Neuron (in vitro differentiated cells): ENCODE data around the gene TEX36.
"Not testable (repeated sequence)": the region's sequence is repeated elsewhere in the genome, so short reads cannot be mapped to it uniquely, and the experiment has no call there.

Experiments used
- H2AFZ ChIP-seq: one replicate; pipeline ENCODE4 v1.6.1; 2013; ENCODE audit warnings: low read depth, mild to moderate bottlenecking, inconsistent platforms, low read length, moderate library complexity
- H3K27me3 ChIP-seq: one replicate; pipeline ENCODE4 v1.6.1; 2013; ENCODE audit warnings: low read length; ENCODE audit not compliant: insufficient read depth
- H3K36me3 ChIP-seq: one replicate; pipeline ENCODE4 v1.6.1; 2013; ENCODE audit warnings: low read length; ENCODE audit not compliant: insufficient read depth
- H3K4me1 ChIP-seq: one replicate; pipeline ENCODE4 v1.6.1; 2013; ENCODE audit warnings: low read length; ENCODE audit not compliant: insufficient read depth
- H3K4me3 ChIP-seq: 2 replicates; pipeline ENCODE4 v1.5.1; 2013; ENCODE audit warnings: mild to moderate bottlenecking, low read length, moderate library complexity
- H3K9me3 ChIP-seq: one replicate; pipeline ENCODE4 v1.6.1; 2013; ENCODE audit warnings: low read length

Gene TEX36

GRCh38 chr10:125683063-125683462 is at the start of gene TEX36:
TEX36 (minus strand) TSS chr10:125683163; CDS start chr10:125682989, 174 bp downstream.
- Histone ChIP-seq H2AFZ (no peak within 1 kb of the TSS), H3K36me3 (no peaks in the 10 kb centered on the region), H3K27me3 (peaks cover 6% of the 10 kb centered on the region), H3K4me3 (no peak within 1 kb of the TSS), H3K9me3 (peaks cover 2% of the 10 kb centered on the region), H3K4me1 (peaks cover 5% of the 10 kb centered on the region)

DNA sequence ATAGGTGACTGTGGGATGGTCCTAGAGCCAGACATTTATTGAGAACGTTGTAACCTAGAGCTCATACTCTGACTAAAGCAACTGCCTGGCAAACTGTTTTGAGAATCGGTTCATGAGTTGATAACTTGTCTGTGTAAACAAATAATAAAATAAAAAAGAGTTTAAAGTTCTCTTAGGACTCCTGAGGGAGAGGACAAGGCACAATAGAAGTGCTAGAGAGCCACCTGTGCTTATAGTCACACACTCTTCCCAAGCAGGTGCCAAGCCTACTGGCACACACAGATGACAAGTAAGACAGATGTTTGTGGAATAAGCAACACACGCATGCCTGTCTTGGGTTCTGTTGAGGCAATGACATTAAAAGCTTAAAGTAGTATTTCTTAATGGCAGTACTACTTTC is 44.5 kb upstream of the TEX36 start:
- Histone ChIP-seq H3K4me3 (no peak overlapping the region), H2AFZ (no peak overlapping the region), H3K27me3 (no peaks in the 10 kb centered on the region), H3K9me3 (no peaks in the 10 kb centered on the region), H3K4me1 (no peaks in the 10 kb centered on the region), H3K36me3 (peaks cover 95% of the 10 kb centered on the region)

DNA sequence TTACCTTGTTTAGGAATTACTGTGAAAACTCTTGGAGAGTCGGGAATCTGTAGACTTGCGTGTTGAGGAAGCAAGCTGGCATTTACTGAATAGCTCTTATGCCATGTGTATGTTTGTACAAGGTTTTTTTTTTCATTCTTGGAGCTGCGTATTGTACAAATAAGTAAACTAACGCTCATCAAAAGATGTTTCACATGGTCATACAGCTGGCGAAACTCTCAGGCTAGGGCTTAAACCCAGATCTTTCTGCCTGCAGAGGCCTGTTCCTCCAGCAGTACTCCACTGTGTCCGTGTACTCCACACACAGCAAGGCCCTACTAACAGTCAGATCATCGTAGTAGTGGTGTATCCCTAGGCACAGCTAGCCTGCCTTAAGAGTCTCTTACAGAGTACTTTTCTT is 44.0 kb upstream of the TEX36 start:
- H3K9me3 ChIP-seq = no peaks in the 10 kb centered on the region
- H3K4me1 ChIP-seq = no peaks in the 10 kb centered on the region
- no peak overlapping the region for H2AFZ ChIP-seq
- H3K4me3 ChIP-seq = no peak overlapping the region
- no peaks in the 10 kb centered on the region for H3K27me3 ChIP-seq
- peaks cover 95% of the 10 kb centered on the region for H3K36me3 ChIP-seq

- Histone ChIP-seq H3K9me3 (no peaks in the 10 kb centered on the region), H2AFZ (no peak overlapping the region), H3K4me3 (no peak overlapping the region), H3K36me3 (peaks cover 66% of the 10 kb centered on the region), H3K27me3 (no peaks in the 10 kb centered on the region), H3K4me1 (peaks cover 18% of the 10 kb centered on the region)
These were observed 39.8 kb upstream of the TEX36 start for GRCh38 chr10:125722811-125723210.

- H3K4me3 ChIP-seq = peak overlapping the region; percentile 93
These were observed 38.1 kb upstream of the TEX36 start for GRCh38 chr10:125721035-125721434.

GRCh38 chr10:125720002-125720382 is 37.0 kb upstream of the TEX36 start:
- Histone ChIP-seq H2AFZ (peak overlapping the region; percentile 33), H3K4me1 (peaks cover 18% of the 10 kb centered on the region), H3K27me3 (no peaks in the 10 kb centered on the region), H3K36me3 (peaks cover 39% of the 10 kb centered on the region), H3K4me3 (peak overlapping the region; percentile 93), H3K9me3 (no peaks in the 10 kb centered on the region)

More at GRCh38 chr10:125721035-125721434, 38.1 kb upstream of the TEX36 start:
- H3K27me3 ChIP-seq = no peaks in the 10 kb centered on the region
- H3K9me3 ChIP-seq = no peaks in the 10 kb centered on the region
- H3K36me3 ChIP-seq = peaks cover 49% of the 10 kb centered on the region
- H3K4me1 ChIP-seq = peaks cover 18% of the 10 kb centered on the region
- H2AFZ ChIP-seq = no peak overlapping the region

DNA sequence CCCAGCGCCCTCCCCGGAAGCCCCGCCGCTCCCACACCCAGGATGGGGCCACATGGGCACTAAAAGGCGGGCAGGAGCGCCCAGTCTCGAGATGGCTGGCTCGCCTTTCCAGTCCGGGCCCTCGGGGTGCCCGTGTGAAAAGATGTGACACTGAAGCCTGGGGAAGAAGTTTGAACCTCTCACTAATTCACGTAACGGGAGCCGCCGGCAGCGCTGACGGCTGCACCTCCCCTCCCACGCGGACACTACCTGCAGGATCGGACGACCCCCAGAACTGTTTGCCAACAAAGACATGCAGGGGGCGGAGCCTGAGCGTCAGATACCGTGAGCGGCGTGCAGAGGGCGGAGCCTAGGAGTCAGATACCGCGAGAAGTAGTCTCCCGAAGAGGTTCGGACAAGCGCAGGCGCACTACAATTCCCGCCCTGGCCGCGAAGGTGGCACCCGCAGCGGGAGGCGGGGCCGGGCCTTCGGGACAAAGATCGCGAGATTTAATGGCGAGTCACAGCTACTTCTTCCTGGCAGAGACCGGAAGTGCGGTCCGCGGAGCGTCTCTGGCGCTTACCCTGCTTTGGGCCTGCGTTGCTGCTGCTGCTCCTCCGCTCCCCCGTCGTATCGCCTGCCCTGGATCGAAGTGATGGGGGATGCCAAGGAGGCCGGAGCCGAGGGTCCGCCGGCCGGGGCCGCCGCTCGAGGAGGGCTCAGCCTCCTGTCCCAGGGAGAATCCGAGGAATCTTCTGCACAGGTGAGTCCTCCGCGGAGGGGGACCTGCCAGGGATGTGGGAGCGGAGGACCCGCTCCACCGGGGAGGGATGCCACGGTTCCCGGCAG is 36.4 kb upstream of the TEX36 start, which contains the start of gene EDRF1:
TSS of gene EDRF1 (plus strand) at position 537 of the 829 bp plus-strand sequence. CDS start at position 636, 99 bp downstream.
- peak within 1 kb of the TSS; percentile 93 for H3K4me3 ChIP-seq
- peaks cover 33% of the 10 kb centered on the region for H3K36me3 ChIP-seq
- peaks cover 18% of the 10 kb centered on the region for H3K4me1 ChIP-seq
- no peaks in the 10 kb centered on the region for H3K27me3 ChIP-seq
- H3K9me3 ChIP-seq = no peaks in the 10 kb centered on the region
- peak within 1 kb of the TSS; percentile 59 for H2AFZ ChIP-seq

DNA sequence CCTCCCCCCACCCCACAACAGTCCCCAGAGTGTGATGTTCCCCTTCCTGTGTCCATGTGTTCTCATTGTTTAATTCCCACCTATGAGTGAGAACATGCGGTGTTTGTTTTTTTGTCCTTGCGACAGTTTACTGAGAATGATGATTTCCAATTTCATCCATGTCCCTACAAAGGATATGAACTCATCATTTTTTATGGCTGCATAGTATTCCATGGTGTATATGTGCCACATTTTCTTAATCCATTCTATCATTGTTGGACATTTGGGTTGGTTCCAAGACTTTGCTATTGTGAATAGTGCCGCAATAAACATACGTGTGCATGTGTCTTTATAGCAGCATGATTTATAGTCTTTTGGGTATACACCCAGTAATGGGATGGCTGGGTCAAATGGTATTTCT is 31.8 kb upstream of the TEX36 start:
- not testable (repeated sequence) for H3K9me3 ChIP-seq, H3K36me3 ChIP-seq, H3K27me3 ChIP-seq, H2AFZ ChIP-seq, H3K4me1 ChIP-seq, H3K4me3 ChIP-seq

DNA sequence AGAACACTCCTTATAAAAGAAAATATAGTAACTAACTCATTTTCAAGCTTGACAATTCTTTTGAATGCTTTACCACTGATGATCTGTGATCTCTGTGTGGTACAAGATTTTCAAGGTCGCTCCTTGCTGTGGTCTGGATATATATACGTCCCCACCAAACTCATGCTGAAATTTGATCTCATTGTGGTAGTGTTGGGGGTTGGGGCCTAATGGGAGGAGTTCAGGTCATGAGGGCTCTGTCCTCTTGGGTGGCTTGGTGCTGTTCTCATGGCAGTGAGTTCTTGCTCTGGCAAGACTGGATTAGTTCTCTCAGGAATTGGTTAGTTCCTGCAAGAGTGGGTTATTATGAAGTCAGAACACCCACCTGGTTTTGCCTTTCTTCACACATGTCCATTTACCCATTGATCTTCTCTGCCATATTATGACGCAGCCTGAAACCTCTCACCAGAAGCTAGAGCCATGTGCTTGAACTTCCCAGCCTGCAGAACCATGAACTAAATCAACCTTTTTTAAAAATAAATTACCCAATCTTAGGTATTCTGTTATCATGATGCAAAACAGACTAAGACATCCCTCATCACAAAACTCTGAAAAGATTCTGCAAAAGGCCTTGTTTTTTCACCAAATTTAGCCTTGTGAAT is 28.3 kb upstream of the TEX36 start:
- Histone ChIP-seq H3K4me1 (peaks cover 31% of the 10 kb centered on the region), H3K27me3 (no peaks in the 10 kb centered on the region), H2AFZ (no peak overlapping the region), H3K9me3 (no peaks in the 10 kb centered on the region), H3K4me3 (no peak overlapping the region), H3K36me3 (no peaks in the 10 kb centered on the region)

- no peaks in the 10 kb centered on the region for H3K27me3 ChIP-seq
- H3K36me3 ChIP-seq = no peaks in the 10 kb centered on the region
- H3K4me3 ChIP-seq = no peak overlapping the region
- H3K4me1 ChIP-seq = peaks cover 37% of the 10 kb centered on the region
- H3K9me3 ChIP-seq = no peaks in the 10 kb centered on the region
- H2AFZ ChIP-seq = no peak overlapping the region
These were observed 26.9 kb upstream of the TEX36 start for GRCh38 chr10:125709553-125710474.

DNA sequence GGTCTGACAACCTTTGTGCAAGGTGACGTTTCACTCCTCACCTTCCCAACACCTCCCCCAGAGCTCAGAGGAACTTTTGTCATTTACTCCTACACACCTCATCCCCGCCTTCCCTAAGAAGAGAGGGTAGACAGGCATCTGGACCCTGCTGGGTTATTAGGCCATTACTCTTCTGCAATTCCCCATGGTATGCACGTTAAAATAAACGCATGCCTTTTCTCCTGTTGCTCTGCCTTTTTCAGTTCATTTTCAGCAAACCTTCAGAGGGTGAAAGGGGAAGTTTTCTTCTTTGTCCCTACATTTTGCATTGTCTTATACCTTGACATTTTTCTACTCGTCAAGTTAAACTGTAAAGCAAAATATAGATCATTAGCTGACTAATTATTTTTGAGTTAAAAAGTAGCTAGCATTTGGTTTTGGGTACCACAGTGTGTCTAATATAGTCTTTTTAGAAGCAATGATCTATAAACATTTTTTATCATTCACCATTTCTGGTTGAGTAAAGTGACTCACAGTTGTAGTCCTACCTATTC is 26.1 kb upstream of the TEX36 start:
- H3K4me3 ChIP-seq = no peak overlapping the region
- H3K36me3 ChIP-seq = no peaks in the 10 kb centered on the region
- H3K9me3 ChIP-seq = no peaks in the 10 kb centered on the region
- no peak overlapping the region for H2AFZ ChIP-seq
- no peaks in the 10 kb centered on the region for H3K27me3 ChIP-seq
- peaks cover 37% of the 10 kb centered on the region for H3K4me1 ChIP-seq

DNA sequence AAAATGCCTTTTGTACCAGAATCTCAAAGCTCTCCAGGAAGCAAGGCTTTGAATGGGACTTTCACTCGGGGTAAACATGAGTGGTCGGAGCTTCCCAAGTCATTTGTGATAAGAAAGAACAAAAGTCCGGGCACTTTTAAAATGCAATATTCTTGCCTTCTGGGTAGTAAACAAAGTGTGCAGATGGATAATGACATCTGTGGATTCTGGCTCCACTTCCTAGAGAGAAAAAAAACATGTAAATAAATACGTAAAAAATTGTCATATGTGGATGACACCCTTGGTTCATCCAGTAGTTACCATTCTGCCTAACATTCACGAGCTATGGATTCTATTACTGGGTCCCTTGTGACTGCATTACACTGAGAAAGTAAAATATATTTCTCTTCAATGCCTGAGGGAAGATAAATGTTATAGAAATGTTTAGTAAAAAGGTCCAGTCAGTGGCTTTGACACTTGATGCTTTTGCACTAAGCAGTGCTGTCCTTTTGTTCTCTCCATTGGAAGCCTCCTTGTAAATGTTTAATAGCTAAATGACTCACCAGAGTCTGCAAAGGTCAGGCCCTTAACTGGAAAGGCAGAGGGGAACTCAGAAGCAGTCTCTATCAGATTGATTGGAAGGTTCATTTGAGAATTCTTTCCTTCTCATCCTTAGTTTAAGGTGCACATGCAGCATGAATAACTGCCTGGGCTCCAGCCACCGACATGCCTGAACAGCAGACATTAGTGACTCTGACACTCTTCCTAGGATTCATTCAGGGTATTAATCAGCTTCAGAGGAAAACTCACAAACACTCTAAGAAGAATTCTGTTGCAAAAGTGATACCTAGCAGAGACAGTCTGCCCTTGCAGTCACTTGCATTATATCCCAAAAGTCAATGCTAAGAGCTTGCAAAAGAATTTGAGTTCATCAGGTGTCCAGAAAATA is 24.8 kb upstream of the TEX36 start:
- peak overlapping the region; percentile 26 for H3K4me3 ChIP-seq

More for the DNA sequence above, 24.8 kb upstream of the TEX36 start:
- no peaks in the 10 kb centered on the region for H3K27me3 ChIP-seq
- H3K4me1 ChIP-seq = peaks cover 37% of the 10 kb centered on the region
- H3K9me3 ChIP-seq = no peaks in the 10 kb centered on the region
- no peaks in the 10 kb centered on the region for H3K36me3 ChIP-seq
- peak overlapping the region; percentile 47 for H2AFZ ChIP-seq
